Measurements from ENCODE around the gene EIF3J. TPM values are rescaled to one million over a fixed set of nuclear protein-coding genes. Genes with fewer than 3 reads are reported as not detected.

Gene EIF3J
- total RNA-seq, 1 experiment from 2014 or later: 76.1 TPM

GRCh38 chr15:44536962-44537734 lies at the start of gene EIF3J (continued):
- no peak for TF ChIP-seq ATF1 (CRISPR knock-in tag; IDR thresholded peaks at IDR 0.05)
- TF ChIP-seq MYBL2 (CRISPR knock-in tag; IDR thresholded peaks at IDR 0.05): peak; percentile 51; the same call in 1 of the 2 replicates
- TF ChIP-seq ARID4B (CRISPR knock-in tag; IDR thresholded peaks at IDR 0.05; ENCODE audit: borderline replicate concordance): peak; percentile 77
- no peak; the same call in none of the 2 replicates for TF ChIP-seq HMGXB4 (CRISPR knock-in tag; IDR thresholded peaks at IDR 0.05)
- TF ChIP-seq STAT6 (CRISPR knock-in tag; conservative IDR thresholded peaks at IDR 0.05; ENCODE audit: low read depth): no peak
- TF ChIP-seq SP1 (CRISPR knock-in tag; conservative IDR thresholded peaks at IDR 0.05): peak; percentile 61
- no peak for TF ChIP-seq FOXP4 (CRISPR knock-in tag; IDR thresholded peaks at IDR 0.05)
- TF ChIP-seq IRF1 (CRISPR knock-in tag; IDR thresholded peaks at IDR 0.05): peak; percentile 27; the same call in 1 of the 2 replicates
- no peak for TF ChIP-seq ZMAT4 (CRISPR knock-in tag; IDR thresholded peaks at IDR 0.05)
- TF ChIP-seq TCF7 (CRISPR knock-in tag; IDR thresholded peaks at IDR 0.05; ENCODE audit: low read depth): no peak
- no peak; the same call in 1 of the 2 replicates for TF ChIP-seq GABPB1 (CRISPR knock-in tag; IDR thresholded peaks at IDR 0.05)
- no peak for TF ChIP-seq NFYB (CRISPR knock-in tag; conservative IDR thresholded peaks at IDR 0.05; ENCODE audit: low read depth)
- TF ChIP-seq ETV6 (CRISPR knock-in tag; IDR thresholded peaks at IDR 0.05): peak; percentile 51; the same call in 1 of the 2 replicates
- peak; percentile 34; the same call in 1 of the 2 replicates for TF ChIP-seq ZNF219 (CRISPR knock-in tag; IDR thresholded peaks at IDR 0.05; ENCODE audit: borderline replicate concordance)
- TF ChIP-seq ZNF281 (CRISPR knock-in tag; IDR thresholded peaks at IDR 0.05): peak; percentile 32; the same call in 1 of the 2 replicates
- peak; percentile 57; the same call in 1 of the 2 replicates for TF ChIP-seq CREM (CRISPR knock-in tag; IDR thresholded peaks at IDR 0.05)
- no peak for TF ChIP-seq OVOL2 (CRISPR knock-in tag; IDR thresholded peaks at IDR 0.05; ENCODE audit: borderline replicate concordance)
- no peak for TF ChIP-seq ZNF263 (CRISPR knock-in tag; IDR thresholded peaks at IDR 0.05; ENCODE audit: low read depth)
- TF ChIP-seq USF1 (CRISPR knock-in tag; IDR thresholded peaks at IDR 0.05): peak; percentile 37; the same call in 1 of the 2 replicates
- peak; percentile 85 for TF ChIP-seq E2F4 (CRISPR knock-in tag; IDR thresholded peaks at IDR 0.05; ENCODE audit: borderline replicate concordance, low read depth)

Measured in WTC11 (cell line).